GM18873 (cell line): Measurements from ENCODE around the gene NT5DC1.

Experiments used
- ATAC-seq: cut with Tn5 transposase; IDR thresholded peaks from one replicate; pipeline ENCODE4 v1.9.1; 2021; ENCODE audit warnings: mild to moderate bottlenecking, moderate library complexity, moderate number of reproducible peaks; ENCODE audit not compliant: unreplicated experiment, low FRiP score

NT5DC1 gene

DNA sequence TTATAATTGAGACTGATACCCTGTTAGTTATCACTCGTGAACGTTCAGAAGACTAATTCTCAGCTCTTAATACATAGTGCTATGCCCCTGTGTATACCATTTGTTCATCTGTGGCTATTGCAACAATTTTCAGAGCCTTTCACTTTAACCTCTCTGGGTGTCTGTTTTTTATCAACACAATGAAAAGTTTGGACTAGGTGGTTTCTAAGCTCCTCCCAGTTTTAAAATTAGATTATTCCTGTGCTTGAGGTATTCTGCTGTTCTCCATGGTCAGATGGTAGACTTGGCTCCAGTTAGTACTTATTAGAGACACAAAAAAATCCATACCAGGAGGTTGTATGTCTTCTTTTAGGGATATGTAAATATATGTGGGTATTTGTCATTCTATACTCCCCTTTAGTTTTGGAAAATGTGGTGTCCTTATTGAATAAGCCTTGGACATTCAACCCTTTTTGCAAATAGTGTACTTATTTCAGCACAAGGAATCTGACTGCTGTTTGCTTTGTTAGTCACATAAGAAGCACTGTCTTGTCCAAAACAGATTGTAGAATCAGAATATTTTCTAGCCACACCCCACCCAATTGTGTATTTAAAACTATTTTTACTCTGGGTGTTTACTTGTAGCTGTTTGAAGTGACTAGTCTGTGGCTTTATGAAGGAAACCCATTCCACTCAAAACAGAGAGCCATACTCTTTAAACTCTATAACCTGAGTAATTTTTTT is 27.3 kb downstream of the NT5DC1 start:
- ATAC-seq, result no peak

- no peak for ATAC-seq
Observed at GRCh38 chr6:116133453-116133852, 32.8 kb downstream of the NT5DC1 start.

DNA sequence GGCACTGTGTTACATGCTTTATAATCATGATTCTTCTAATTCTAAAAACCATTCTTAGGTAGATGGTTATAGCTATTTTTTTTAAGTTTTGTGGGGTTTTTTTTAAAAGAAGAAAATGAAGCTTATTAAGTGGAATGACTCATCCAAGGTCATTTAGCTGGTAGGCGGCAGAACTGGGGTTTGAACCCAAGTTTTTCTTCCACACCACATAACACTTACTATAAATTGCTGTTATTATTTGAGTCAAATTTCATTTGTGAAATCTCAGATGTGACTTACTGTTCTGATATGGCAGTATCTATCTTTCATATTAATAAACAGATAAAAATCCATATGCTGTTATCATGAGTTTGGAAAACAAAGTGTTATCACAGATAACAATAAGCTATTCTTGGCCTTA is 35.7 kb downstream of the NT5DC1 start:
- ATAC-seq, result no peak

- no peak for ATAC-seq
Observed at GRCh38 chr6:116136933-116137340, 36.3 kb downstream of the NT5DC1 start.

GRCh38 chr6:116139917-116140316 is 39.3 kb downstream of the NT5DC1 start:
- ATAC-seq, result no peak

DNA sequence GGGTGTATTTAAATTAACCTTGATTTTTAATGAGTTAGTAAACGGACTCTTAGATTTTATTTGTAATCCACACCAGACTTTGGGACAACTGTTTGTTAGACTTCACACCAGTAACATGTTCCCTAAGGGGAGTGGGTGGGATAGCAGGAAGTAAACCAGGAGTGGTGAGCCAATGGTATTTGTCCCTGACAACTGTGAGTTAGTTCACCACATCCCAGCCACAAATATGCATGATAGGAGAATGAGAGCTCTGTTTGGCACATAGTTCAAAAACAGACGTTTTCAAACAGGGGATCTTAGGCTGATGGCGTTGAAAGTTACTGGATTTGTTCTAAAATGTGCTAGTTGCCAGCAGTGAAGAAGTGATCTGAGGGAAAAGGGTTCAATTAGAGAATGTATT is 44.0 kb downstream of the NT5DC1 start:
- no peak for ATAC-seq

- ATAC-seq, result no peak
Observed at GRCh38 chr6:116145803-116146675, 45.4 kb downstream of the NT5DC1 start.

- ATAC-seq, result no peak
Observed at GRCh38 chr6:116152620-116153019, 52.0 kb downstream of the NT5DC1 start.

- ATAC-seq, result no peak
Observed at GRCh38 chr6:116154887-116155286, 54.2 kb downstream of the NT5DC1 start.

DNA sequence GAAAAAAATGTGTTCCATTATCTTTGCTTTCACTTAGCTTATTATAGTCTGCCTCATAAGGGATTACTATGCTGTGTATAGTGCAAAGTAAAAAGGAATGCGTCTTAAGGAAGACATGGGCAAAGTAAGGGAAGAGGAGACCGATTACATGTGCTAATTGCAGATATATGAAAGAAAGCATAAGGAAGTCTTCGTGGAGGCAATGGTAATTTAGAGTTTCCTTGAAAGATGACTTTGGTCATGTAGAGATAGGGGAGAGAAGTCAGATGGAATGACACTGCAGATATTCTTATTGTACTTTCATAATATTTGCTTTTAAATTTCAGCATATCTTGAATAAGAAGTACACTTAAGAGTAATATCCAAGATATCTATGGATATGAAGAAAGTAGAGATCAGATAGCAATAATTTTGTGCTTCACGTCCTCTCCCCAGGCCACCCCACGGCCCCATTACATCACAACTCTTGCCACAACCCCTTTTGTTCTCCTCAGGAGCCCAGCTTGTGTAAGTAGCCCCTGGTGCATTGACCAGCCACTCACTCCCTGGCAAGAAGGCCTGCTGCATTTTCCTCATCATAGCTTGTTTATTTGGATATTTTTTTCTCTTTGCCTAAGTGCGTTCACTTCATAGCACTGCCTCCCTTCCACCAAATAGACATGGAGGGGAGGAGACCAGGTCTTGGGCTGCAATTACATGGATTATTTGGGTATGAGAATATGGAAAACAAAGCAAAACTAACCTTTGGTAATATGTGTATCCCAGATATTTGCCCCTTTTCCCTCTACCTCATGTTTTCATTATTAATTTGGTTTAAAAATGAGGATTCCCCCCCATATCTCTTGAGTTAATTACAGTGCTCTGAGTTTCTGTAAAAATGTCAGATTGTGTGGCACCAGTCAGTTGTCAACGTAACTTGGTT is 56.0 kb downstream of the NT5DC1 start:
- ATAC-seq, result no peak

- no peak for ATAC-seq
Observed at GRCh38 chr6:116157391-116157790, 56.7 kb downstream of the NT5DC1 start.

- ATAC-seq, result no peak
Observed at GRCh38 chr6:116158641-116159040, 58.0 kb downstream of the NT5DC1 start.

DNA sequence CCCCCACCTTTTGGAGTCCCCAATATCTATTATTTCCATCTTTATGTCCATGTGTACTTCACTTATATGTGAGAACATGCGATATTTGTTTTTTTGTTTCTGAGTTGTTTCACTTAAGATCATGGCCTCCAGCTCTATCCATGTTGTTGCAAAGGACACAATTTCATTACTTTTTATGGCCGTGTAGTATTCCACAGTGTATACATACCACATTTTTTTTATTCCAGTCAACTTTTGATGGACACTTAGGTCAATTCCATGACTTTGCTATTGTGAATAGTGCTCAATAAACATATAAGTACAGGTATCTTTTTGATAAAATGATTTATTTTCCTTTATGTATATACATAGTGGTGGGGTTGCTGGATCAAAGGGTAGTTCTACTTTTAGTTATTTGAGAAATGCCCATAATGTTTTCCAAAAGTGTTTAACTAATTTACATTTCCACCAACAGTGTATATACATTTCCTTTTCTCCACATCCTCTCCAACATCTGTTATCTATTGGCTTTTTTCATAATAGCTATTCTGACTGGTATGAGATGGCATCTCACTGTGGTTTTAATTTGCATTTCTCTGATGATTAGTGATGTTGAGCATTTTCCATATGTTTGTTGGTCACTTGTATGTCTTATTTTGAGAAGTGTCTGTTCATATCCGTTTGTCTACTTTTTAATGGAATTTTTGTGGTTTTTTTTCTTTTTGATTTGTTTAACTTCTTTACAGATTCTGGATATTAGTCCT is 59.3 kb downstream of the NT5DC1 start:
- peak; percentile 78 for ATAC-seq

DNA sequence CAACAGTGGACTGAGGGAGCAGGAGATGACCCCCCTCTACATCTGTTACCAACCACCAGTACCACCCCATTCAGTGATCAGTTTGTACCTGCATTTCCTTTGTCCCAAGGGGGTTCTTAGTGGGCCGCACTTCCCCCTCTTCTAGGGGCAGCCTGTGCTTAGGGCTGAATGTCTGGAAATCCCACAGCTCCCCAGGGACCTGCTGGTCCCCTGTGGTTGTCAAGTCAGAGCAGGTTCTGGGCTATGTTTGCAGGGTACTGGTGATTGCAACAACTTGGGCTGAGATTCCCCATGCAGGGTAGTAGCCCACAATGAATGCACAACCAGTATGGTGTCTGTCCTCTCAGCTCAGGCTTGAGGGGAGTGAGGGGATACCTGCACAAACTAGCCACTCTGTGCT is 64.9 kb downstream of the NT5DC1 start:
- peak; percentile 85 for ATAC-seq

GRCh38 chr6:116166369-116166768 is 65.7 kb downstream of the NT5DC1 start:
- ATAC-seq, result no peak

- ATAC-seq, result no peak
Observed at GRCh38 chr6:116168148-116168547, 67.5 kb downstream of the NT5DC1 start.

DNA sequence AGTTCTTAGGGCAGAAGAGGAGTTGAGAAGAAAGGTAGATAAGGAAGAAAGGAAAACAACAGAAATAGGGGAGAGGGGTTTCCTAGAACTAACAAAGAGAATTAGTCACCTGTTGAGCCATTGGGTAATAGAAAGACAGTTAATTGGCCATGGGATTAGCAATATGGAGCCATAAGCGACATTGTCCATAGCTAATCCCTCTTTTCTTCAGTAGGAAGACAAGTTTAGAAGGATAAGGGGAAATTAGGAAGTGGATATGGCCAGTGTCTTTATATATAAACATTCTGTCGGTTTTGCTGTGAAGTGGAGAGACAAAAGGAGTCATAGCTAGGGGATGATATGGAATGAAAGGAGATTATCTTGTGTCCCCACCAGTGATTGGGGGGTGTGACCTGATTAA is 69.2 kb downstream of the NT5DC1 start:
- ATAC-seq, result no peak

DNA sequence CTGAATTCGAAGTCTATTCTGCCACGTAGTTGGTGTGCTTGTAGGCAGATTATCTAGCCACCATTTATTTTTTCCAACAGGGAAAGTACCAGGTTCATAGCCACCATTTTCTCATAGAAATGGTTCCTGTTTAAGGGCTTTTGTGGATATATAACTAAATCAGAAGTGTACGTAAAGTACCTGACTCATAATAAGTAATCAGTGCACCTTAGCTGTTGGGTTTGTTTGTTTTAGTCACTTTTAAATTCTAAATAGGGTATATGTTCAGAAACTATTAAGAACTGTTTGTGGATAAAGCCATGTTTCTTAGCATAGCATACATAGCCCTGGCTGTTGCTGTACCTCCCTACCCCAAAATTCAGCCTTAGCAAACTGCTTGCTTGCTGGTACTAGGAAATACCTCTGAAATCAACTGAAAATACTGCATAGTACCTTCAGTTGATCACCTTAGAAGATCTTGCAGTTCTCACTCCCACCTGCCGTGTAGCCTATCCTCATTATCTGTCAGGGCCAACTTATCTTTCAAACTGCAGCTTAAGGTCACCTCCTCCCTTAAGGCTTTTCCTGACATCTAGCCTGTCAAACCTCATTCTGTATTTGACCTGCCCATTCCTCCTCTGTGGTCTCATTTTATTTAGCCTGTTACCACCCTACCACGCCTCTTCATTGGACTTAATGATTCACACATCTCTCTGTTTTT is 69.9 kb downstream of the NT5DC1 start:
- no peak for ATAC-seq

DNA sequence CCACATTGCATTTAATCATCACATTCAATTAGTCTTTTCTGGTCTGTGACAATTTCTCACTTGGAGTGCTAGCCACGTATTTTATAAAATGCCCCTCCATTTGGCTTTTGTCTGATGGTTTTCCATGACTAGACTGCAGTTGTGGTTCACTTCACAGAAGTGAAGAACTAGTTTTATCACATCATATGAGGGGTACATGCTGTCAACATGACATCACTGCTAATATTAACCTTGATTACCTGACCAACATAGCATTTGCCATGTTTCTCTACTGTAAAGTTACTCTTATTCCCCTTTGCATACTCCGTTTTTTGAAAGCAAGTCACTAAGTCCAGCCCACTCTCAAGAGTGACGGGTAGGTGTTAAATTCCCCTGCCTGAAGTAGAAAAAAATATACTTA is 73.3 kb downstream of the NT5DC1 start:
- no peak for ATAC-seq
